GM23338 (cell line): Measurements from ENCODE around the gene WDR1. TPM values are rescaled to one million over a fixed set of nuclear protein-coding genes. Genes with fewer than 3 reads are reported as not detected.

Source experiments
- ATAC-seq: fragments of 200-7000 bp; cut with Tn5 transposase; 3 replicates; pipeline ENCODE4 v1.9.1; 2020
- DNase-seq: peaks from one replicate; pipeline ENCODE4 v3.0.0-alpha.2; 2015; ENCODE audit warnings: low spot score
- H2AFZ ChIP-seq: fragments of 200-600 bp; sonication (generic); 2 replicates; pipeline ENCODE4 v1.8.0; 2016; ENCODE audit warnings: antibody characterized with exemption, mild to moderate bottlenecking, moderate library complexity
- H3F3A ChIP-seq: fragments of 200-600 bp; sonication (generic); replicated peaks from 2 replicates; pipeline ENCODE4 v1.8.0; 2017; ENCODE audit warnings: antibody characterized with exemption, mixed run types, low read depth
- H3K27ac ChIP-seq: fragments of 200-600 bp; sonication (generic); 2 replicates; pipeline ENCODE4 v1.6.1; 2016; ENCODE audit warnings: low read depth
- H3K27me3 ChIP-seq: fragments of 200-600 bp; sonication (generic); 2 replicates; pipeline ENCODE4 v1.8.0; 2016; ENCODE audit warnings: mild to moderate bottlenecking, mixed run types, moderate library complexity; ENCODE audit not compliant: insufficient read depth
- H3K36me3 ChIP-seq: fragments of 200-600 bp; sonication (generic); 2 replicates; pipeline ENCODE4 v1.8.0; 2016; ENCODE audit warnings: mild to moderate bottlenecking; ENCODE audit not compliant: insufficient read depth
- H3K4me1 ChIP-seq: fragments of 200-600 bp; sonication (generic); 2 replicates; pipeline ENCODE4 v1.8.0; 2016; ENCODE audit warnings: mild to moderate bottlenecking, moderate library complexity; ENCODE audit not compliant: insufficient read depth
- H3K4me2 ChIP-seq: fragments of 200-600 bp; sonication (generic); 2 replicates; pipeline ENCODE4 v1.7.1; 2017; ENCODE audit warnings: mixed run types
- H3K4me3 ChIP-seq: fragments of 200-600 bp; sonication (generic); 2 replicates; pipeline ENCODE4 v1.6.1; 2016; ENCODE audit warnings: mixed run types
- H3K79me2 ChIP-seq: fragments of 200-600 bp; sonication (generic); replicated peaks from 2 replicates; pipeline ENCODE4 v1.8.0; 2017; ENCODE audit warnings: mild to moderate bottlenecking; ENCODE audit not compliant: insufficient read depth
- H3K9me2 ChIP-seq: fragments of 200-600 bp; sonication (generic); 2 replicates; pipeline ENCODE4 v1.8.0; 2017; ENCODE audit not compliant: insufficient read depth
- H4K20me1 ChIP-seq: fragments of 200-600 bp; sonication (generic); replicated peaks from 2 replicates; pipeline ENCODE4 v1.8.0; 2017; ENCODE audit warnings: mild to moderate bottlenecking; ENCODE audit not compliant: insufficient read depth
- H3K27ac Mint-ChIP-seq: 2 replicates; pipeline ENCODE4 v1.8.0; 2020; ENCODE audit warnings: inconsistent platforms, mild to moderate bottlenecking, moderate library complexity, mixed read lengths
- H3K27me3 Mint-ChIP-seq: 3 replicates; pipeline ENCODE4 v1.8.0; 2022; ENCODE audit warnings: low read depth, mild to moderate bottlenecking, moderate library complexity, mixed read lengths, inconsistent platforms; ENCODE audit not compliant: insufficient read depth, poor library complexity
- H3K36me3 Mint-ChIP-seq: 3 replicates; pipeline ENCODE4 v1.8.0; 2021; ENCODE audit warnings: low read depth, mild to moderate bottlenecking, inconsistent platforms, moderate library complexity, mixed read lengths
- H3K4me1 Mint-ChIP-seq: 3 replicates; pipeline ENCODE4 v1.8.0; 2020; ENCODE audit warnings: mild to moderate bottlenecking, inconsistent platforms, mixed read lengths
- H3K4me3 Mint-ChIP-seq: 3 replicates; pipeline ENCODE4 v1.8.0; 2021; ENCODE audit warnings: moderate library complexity, mild to moderate bottlenecking, inconsistent platforms, mixed read lengths
- H3K9me3 Mint-ChIP-seq: 3 replicates; pipeline ENCODE4 v1.8.0; 2020; ENCODE audit warnings: moderate library complexity, mild to moderate bottlenecking, inconsistent platforms, mixed read lengths
- ETS1 ChIP-seq: IDR thresholded peaks from 2 replicates; pipeline ENCODE4 v1.6.1; 2016; ENCODE audit warnings: antibody characterized with exemption
- JUNB ChIP-seq: IDR thresholded peaks from one replicate; pipeline ENCODE4 v1.6.1; 2016; ENCODE audit warnings: antibody characterized with exemption; ENCODE audit not compliant: unreplicated experiment
- NANOG ChIP-seq: IDR thresholded peaks from 2 replicates; pipeline ENCODE4 v1.6.1; 2016; ENCODE audit warnings: antibody characterized with exemption, borderline replicate concordance
- ZNF114 ChIP-seq: fragments of 250-450 bp; sonication (Bioruptor Pico); IDR thresholded peaks from 2 replicates; pipeline ENCODE4 v1.5.0; 2020; ENCODE audit warnings: mild to moderate bottlenecking, moderate library complexity
- polyA plus RNA-seq: library from polyadenylated mRNA; unstranded; fragments of >200 nt; fragmentation: Nextera tagmentation; extraction: Ambion mirVana; gene quantifications from 2 replicates; pipeline ENCODE4 v1.2.1, GENCODE V29; 2016
- total RNA-seq: library from RNA; depleted of rRNA; stranded (reverse); fragments of >200 nt; shearing (Covaris generic); gene quantifications from 2 replicates; pipeline ENCODE4 v1.2.3, GENCODE V29; 2014
- TF ChIP-seq, protein P1 (sequence below): fragments of 250-450 bp; sonication (Bioruptor Pico); IDR thresholded peaks from 2 replicates; pipeline ENCODE4 v1.5.0; 2020; ENCODE audit warnings: mild to moderate bottlenecking, moderate library complexity

Gene WDR1
- total and polyA plus RNA-seq, 2 experiments from 2014 or later, result 93.2 to 248 TPM

DNA sequence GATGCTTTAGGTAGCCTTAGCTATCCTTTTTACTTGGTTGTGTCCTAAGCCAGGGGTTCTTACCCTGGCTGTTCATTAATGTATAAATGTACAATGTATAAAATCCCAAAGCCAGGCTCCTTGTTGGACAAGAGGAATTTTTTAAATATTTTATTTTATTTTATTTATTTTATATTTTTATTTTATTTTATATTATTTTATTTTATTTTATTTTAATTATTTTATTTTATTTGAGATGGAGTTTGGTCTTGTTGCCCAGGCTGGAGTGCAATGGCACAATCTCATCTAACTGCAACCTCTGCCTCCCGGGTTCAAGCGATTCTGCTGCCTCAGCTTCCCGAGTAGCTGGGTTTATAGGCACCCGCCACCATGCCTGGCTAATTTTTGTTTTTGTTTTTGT is 87.2 kb downstream of the WDR1 start:
- Mint-ChIP-seq H3K4me1 (peaks cover 5% of the 10 kb centered on the region), H3K36me3 (no peaks in the 10 kb centered on the region), H3K4me3 (no peak overlapping the region), H3K9me3 (no peaks in the 10 kb centered on the region), H3K27ac (no peak overlapping the region), H3K27me3 (no peaks in the 10 kb centered on the region)
- no peak overlapping the region for H3K4me2 ChIP-seq
- H3K79me2 ChIP-seq, result no peaks in the 10 kb centered on the region
- no peak overlapping the region for H3K27ac ChIP-seq
- no peaks in the 10 kb centered on the region for H3K4me1 ChIP-seq
- H3K9me2 ChIP-seq, result no peaks in the 10 kb centered on the region
- DNase-seq (no peak), ATAC-seq (no peak)
- H3K27me3 ChIP-seq, result no peaks in the 10 kb centered on the region
- H2AFZ ChIP-seq, result no peak overlapping the region
- H3K36me3 ChIP-seq, result no peaks in the 10 kb centered on the region
- no peaks in the 10 kb centered on the region for H4K20me1 ChIP-seq
- no peak overlapping the region for H3K4me3 ChIP-seq
- TF ChIP-seq NANOG (no peak), ZNF114 (CRISPR knock-in tag) (no peak), ETS1 (no peak)
- TF ChIP-seq, protein P1, sequence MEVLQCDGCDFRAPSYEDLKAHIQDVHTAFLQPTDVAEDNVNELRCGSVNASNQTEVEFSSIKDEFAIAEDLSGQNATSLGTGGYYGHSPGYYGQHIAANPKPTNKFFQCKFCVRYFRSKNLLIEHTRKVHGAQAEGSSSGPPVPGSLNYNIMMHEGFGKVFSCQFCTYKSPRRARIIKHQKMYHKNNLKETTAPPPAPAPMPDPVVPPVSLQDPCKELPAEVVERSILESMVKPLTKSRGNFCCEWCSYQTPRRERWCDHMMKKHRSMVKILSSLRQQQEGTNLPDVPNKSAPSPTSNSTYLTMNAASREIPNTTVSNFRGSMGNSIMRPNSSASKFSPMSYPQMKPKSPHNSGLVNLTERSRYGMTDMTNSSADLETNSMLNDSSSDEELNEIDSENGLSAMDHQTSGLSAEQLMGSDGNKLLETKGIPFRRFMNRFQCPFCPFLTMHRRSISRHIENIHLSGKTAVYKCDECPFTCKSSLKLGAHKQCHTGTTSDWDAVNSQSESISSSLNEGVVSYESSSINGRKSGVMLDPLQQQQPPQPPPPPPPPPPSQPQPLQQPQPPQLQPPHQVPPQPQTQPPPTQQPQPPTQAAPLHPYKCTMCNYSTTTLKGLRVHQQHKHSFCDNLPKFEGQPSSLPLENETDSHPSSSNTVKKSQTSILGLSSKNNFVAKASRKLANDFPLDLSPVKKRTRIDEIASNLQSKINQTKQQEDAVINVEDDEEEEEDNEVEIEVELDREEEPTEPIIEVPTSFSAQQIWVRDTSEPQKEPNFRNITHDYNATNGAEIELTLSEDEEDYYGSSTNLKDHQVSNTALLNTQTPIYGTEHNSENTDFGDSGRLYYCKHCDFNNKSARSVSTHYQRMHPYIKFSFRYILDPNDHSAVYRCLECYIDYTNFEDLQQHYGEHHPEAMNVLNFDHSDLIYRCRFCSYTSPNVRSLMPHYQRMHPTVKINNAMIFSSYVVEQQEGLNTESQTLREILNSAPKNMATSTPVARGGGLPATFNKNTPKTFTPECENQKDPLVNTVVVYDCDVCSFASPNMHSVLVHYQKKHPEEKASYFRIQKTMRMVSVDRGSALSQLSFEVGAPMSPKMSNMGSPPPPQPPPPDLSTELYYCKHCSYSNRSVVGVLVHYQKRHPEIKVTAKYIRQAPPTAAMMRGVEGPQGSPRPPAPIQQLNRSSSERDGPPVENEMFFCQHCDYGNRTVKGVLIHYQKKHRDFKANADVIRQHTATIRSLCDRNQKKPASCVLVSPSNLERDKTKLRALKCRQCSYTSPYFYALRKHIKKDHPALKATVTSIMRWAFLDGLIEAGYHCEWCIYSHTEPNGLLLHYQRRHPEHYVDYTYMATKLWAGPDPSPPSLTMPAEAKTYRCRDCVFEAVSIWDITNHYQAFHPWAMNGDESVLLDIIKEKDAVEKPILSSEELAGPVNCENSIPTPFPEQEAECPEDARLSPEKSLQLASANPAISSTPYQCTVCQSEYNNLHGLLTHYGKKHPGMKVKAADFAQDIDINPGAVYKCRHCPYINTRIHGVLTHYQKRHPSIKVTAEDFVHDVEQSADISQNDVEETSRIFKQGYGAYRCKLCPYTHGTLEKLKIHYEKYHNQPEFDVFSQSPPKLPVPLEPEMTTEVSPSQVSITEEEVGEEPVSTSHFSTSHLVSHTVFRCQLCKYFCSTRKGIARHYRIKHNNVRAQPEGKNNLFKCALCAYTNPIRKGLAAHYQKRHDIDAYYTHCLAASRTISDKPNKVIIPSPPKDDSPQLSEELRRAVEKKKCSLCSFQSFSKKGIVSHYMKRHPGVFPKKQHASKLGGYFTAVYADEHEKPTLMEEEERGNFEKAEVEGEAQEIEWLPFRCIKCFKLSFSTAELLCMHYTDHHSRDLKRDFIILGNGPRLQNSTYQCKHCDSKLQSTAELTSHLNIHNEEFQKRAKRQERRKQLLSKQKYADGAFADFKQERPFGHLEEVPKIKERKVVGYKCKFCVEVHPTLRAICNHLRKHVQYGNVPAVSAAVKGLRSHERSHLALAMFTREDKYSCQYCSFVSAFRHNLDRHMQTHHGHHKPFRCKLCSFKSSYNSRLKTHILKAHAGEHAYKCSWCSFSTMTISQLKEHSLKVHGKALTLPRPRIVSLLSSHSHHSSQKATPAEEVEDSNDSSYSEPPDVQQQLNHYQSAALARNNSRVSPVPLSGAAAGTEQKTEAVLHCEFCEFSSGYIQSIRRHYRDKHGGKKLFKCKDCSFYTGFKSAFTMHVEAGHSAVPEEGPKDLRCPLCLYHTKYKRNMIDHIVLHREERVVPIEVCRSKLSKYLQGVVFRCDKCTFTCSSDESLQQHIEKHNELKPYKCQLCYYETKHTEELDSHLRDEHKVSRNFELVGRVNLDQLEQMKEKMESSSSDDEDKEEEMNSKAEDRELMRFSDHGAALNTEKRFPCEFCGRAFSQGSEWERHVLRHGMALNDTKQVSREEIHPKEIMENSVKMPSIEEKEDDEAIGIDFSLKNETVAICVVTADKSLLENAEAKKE, result no peak
- no peaks in the 10 kb centered on the region for H3F3A ChIP-seq

DNA sequence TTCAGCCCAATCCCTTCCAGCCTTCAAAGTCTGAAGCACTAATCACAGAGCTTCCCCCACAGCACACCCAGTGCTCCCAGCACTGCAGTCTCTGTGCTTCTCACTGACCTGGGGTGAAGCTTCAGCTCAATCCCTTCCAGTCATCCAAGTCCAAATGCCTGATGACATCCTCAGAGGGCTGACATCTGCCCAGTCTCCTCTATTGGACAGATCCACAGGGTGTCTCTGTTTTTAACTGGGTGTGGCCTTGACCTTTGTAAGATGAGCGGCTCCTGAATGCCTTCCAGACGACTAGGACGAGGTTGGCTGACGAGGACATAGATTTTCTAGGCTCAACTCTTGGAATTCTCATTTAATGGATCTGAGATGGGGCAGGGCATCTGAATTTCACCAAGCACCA is 87.7 kb downstream of the WDR1 start:
- Histone ChIP-seq H3K27me3 (no peaks in the 10 kb centered on the region), H3K4me2 (no peak overlapping the region), H2AFZ (no peak overlapping the region), H3K79me2 (no peaks in the 10 kb centered on the region), H3K9me2 (no peaks in the 10 kb centered on the region), H4K20me1 (no peaks in the 10 kb centered on the region), H3K27ac (no peak overlapping the region), H3K36me3 (no peaks in the 10 kb centered on the region), H3K4me3 (no peak overlapping the region), H3K4me1 (no peaks in the 10 kb centered on the region), H3F3A (no peaks in the 10 kb centered on the region)
- H3K27ac Mint-ChIP-seq, result no peak overlapping the region
- TF ChIP-seq, protein P1, result no peak
- TF ChIP-seq JUNB, result no peak
- peaks cover 5% of the 10 kb centered on the region for H3K4me1 Mint-ChIP-seq
- no peak for ATAC-seq
- no peaks in the 10 kb centered on the region for H3K9me3 Mint-ChIP-seq
- H3K36me3 Mint-ChIP-seq, result no peaks in the 10 kb centered on the region
- DNase-seq, result no peak
- no peaks in the 10 kb centered on the region for H3K27me3 Mint-ChIP-seq
- H3K4me3 Mint-ChIP-seq, result no peak overlapping the region
